GM12878 (cell line): ENCODE results near the gene MPPED1. TPM values are rescaled to one million over a fixed set of nuclear protein-coding genes. Genes with fewer than 3 reads are reported as not detected.

Experiments used
- ATAC-seq: fragments of 200-7000 bp; cut with Tn5 transposase; 3 replicates; pipeline ENCODE4 v1.9.1; 2020; ENCODE audit warnings: mild to moderate bottlenecking, moderate library complexity
- BruUV-seq: library from RNA; stranded (reverse); fragments of 400-500 nt; replicated peaks from 2 replicates; lab custom pipeline; 2021; lab: Mats Ljungman, UMichigan
- CTCF ChIA-PET: fragments of 300-600 bp; sonication (Branson Sonifier 250); formaldehyde crosslinking; extraction: SDS; loops from one replicate; lab custom pipeline; 2021; ENCODE audit warnings: inconsistent platforms; lab: Yijun Ruan, JAX
- POLR2A ChIA-PET: fragments of 350-600 bp; formaldehyde crosslinking; extraction: SDS; loops from one replicate; lab custom pipeline; 2021; ENCODE audit warnings: inconsistent platforms; lab: Charles Lee
- RAD21 ChIA-PET: fragments of 300-600 bp; sonication (Branson Sonifier 250); formaldehyde crosslinking; loops from one replicate; lab custom pipeline; 2023; ENCODE audit warnings: antibody characterized with exemption; ENCODE audit not compliant: unreplicated experiment; lab: Charles Lee
- SMC1A ChIA-PET: fragments of 300-600 bp; sonication (Branson Sonifier 250); formaldehyde crosslinking; loops from one replicate; lab custom pipeline; 2023; ENCODE audit not compliant: unreplicated experiment, uncharacterized antibody; lab: Charles Lee
- DNase-seq: peaks from one replicate; pipeline ENCODE4 v3.0.0-alpha.2; 2011; ENCODE audit warnings: low read depth, low spot score
- FAIRE-seq: peaks from 3 replicates; lab custom pipeline; 2011; peaks lifted over from hg19 to GRCh38; lab: Jason Lieb, UNC
- H2AFZ ChIP-seq: 2 replicates; pipeline ENCODE4 v1.6.0; 2011; ENCODE audit warnings: low read depth, low read length, control low read depth; ENCODE audit not compliant: control insufficient read depth
- H3K27ac ChIP-seq: 2 replicates; pipeline ENCODE4 v1.5.1; 2011; ENCODE audit warnings: control low read depth; ENCODE audit not compliant: control insufficient read depth, insufficient read depth
- H3K27me3 ChIP-seq, 2 experiments: replicated peaks in 1 of 2; 2 replicates each; pipeline versions ENCODE4 v1.6.0 to v1.6.1; 2011; ENCODE audit warnings: low read length in 1 of 2; ENCODE audit not compliant: control insufficient read depth in 2 of 2, insufficient read depth in 2 of 2
- H3K36me3 ChIP-seq, 2 experiments: 2 replicates each; pipeline ENCODE4 v1.5.1; 2011; ENCODE audit warnings: low read length in 1 of 2; ENCODE audit not compliant: control insufficient read depth in 2 of 2, insufficient read depth in 2 of 2
- H3K4me1 ChIP-seq: 2 replicates; pipeline ENCODE4 v1.6.1; 2011; ENCODE audit warnings: mild to moderate bottlenecking, low read length, moderate library complexity, mixed read lengths; ENCODE audit not compliant: control insufficient read depth, insufficient read depth
- H3K4me2 ChIP-seq: 2 replicates; pipeline ENCODE4 v1.6.0; 2011; ENCODE audit warnings: control low read depth; ENCODE audit not compliant: control insufficient read depth, insufficient read depth
- H3K4me3 ChIP-seq: fragments of 200-600 bp; sonication (generic); 2 replicates; pipeline ENCODE4 v1.5.1; 2016
- H3K79me2 ChIP-seq: 2 replicates; pipeline ENCODE4 v1.6.0; 2011; ENCODE audit warnings: low read length; ENCODE audit not compliant: control insufficient read depth, insufficient read depth
- H3K9ac ChIP-seq: 2 replicates; pipeline ENCODE4 v1.8.0; 2011; ENCODE audit warnings: low read length, control low read depth, mixed read lengths; ENCODE audit not compliant: control insufficient read depth, insufficient read depth
- H3K9me3 ChIP-seq: replicated peaks from 3 replicates; pipeline ENCODE4 v1.5.1; 2011; ENCODE audit warnings: mild to moderate bottlenecking, low read length; ENCODE audit not compliant: control insufficient read depth, insufficient read depth
- H4K20me1 ChIP-seq: 2 replicates; pipeline ENCODE4 v1.6.0; 2011; ENCODE audit not compliant: control insufficient read depth, insufficient read depth
- BACH1 ChIP-seq: fragments of 450-650 bp; IDR thresholded peaks from 2 replicates; pipeline ENCODE4 v1.6.1; 2017; ENCODE audit warnings: mild to moderate bottlenecking, borderline replicate concordance
- EGR1 ChIP-seq, 2 experiments: IDR thresholded peaks; 1 replicate in 1 of 2; 2 replicates in 1 of 2; pipeline ENCODE4 v1.6.1; 2011 to 2012; ENCODE audit warnings: low read depth in 2 of 2, low read length in 2 of 2, borderline replicate concordance in 1 of 2, mild to moderate bottlenecking in 1 of 2, moderate library complexity in 1 of 2
- NFIC ChIP-seq: IDR thresholded peaks from 2 replicates; pipeline ENCODE4 v1.6.1; 2012; ENCODE audit warnings: low read depth, mild to moderate bottlenecking, inconsistent platforms, low read length, moderate library complexity
- POLR2A ChIP-seq: IDR thresholded peaks from 2 replicates; pipeline ENCODE4 v1.6.1; 2011; ENCODE audit warnings: low read depth, mild to moderate bottlenecking, low read length
- SIN3A ChIP-seq: IDR thresholded peaks from 2 replicates; pipeline ENCODE4 v1.6.1; 2012; ENCODE audit warnings: low read depth, low read length, improper control_type of control experiment
- STAT1 ChIP-seq: fragments of 450-650 bp; conservative IDR thresholded peaks from 2 replicates; pipeline ENCODE4 v1.6.1; 2014; ENCODE audit warnings: antibody characterized with exemption, mild to moderate bottlenecking
- TCF3 ChIP-seq: IDR thresholded peaks from 2 replicates; pipeline ENCODE4 v1.6.1; 2012; ENCODE audit warnings: low read depth, mild to moderate bottlenecking, low read length, borderline replicate concordance; ENCODE audit not compliant: insufficient read depth
- WRNIP1 ChIP-seq: IDR thresholded peaks from 2 replicates; pipeline ENCODE4 v1.6.1; 2011; ENCODE audit warnings: low read depth, low read length, improper control_type of control experiment, borderline replicate concordance
- YBX1 ChIP-seq: fragments of 450-650 bp; IDR thresholded peaks from 2 replicates; pipeline ENCODE4 v1.6.1; 2016; ENCODE audit warnings: antibody characterized with exemption
- YY1 ChIP-seq: IDR thresholded peaks from 2 replicates; pipeline ENCODE4 v1.6.1; 2011; ENCODE audit warnings: low read depth, mild to moderate bottlenecking, low read length
- ZNF384 ChIP-seq: IDR thresholded peaks from 2 replicates; pipeline ENCODE4 v1.6.1; 2012; ENCODE audit warnings: low read depth, mild to moderate bottlenecking, low read length, improper control_type of control experiment, borderline replicate concordance
- ZNF622 ChIP-seq: fragments of 450-650 bp; IDR thresholded peaks from 2 replicates; pipeline ENCODE4 v1.6.1; 2017; ENCODE audit warnings: mild to moderate bottlenecking, inconsistent platforms
- WGBS: methylation state at CpG from one replicate; pipeline ENCODE4 v1.1.6; 2016; ENCODE audit warnings: low lambda C conversion rate; ENCODE audit not compliant: insufficient replicate concordance, insufficient coverage; ENCODE audit errors: missing lambda C conversion rate; 5-methylcytosine and 5-hydroxymethylcytosine counted together
- in situ Hi-C: fragments of 300-500 bp; cut with MboI; formaldehyde crosslinking; loops from 9 replicates; pipeline ENCODE4 v1.14.3; 2018; ENCODE audit warnings: mixed read lengths
- intact Hi-C: fragments of 100-400 bp; cut with micrococcal nuclease; formaldehyde crosslinking; loops from one replicate; pipeline ENCODE4 v1.14.2; 2022; ENCODE audit not compliant: unreplicated experiment
- polyA plus RNA-seq, 11 experiments: library from polyadenylated mRNA; depleted of rRNA in 4 of 11; unstranded in 6 of 11; stranded (reverse) in 5 of 11; fragments of >200 nt; fragmentation: Nextera tagmentation in 4 of 11; fragmentation: Illumina TruSeq in 1 of 11; extraction: Ambion mirVana in 4 of 11; extraction: Trizol in 1 of 11; gene quantifications; 1 replicate in 1 of 11; 2 replicates in 10 of 11; pipeline versions ENCODE4 v1.2.1 to v1.2.3, GENCODE V29; 2011 to 2016; ENCODE audit warnings: inconsistent platforms in 2 of 11, missing spikeins in 2 of 11, low read depth in 1 of 11
- total RNA-seq, 4 experiments: library from RNA; depleted of rRNA in 3 of 4; stranded (reverse); fragments of >200 nt in 3 of 4; fragmentation: Illumina TruSeq in 1 of 4; extraction: Trizol in 1 of 4; gene quantifications; 2 replicates each; pipeline versions ENCODE4 v1.2.1 to v1.2.3, GENCODE V29; 2013 to 2021
- TF ChIP-seq, protein P1 (sequence below): IDR thresholded peaks from 2 replicates; pipeline ENCODE4 v1.6.1; 2011; ENCODE audit warnings: low read depth, mild to moderate bottlenecking, low read length, moderate library complexity, borderline replicate concordance; ENCODE audit errors: extremely low read depth
- TF ChIP-seq, protein P2 (sequence below): fragments of 450-650 bp; IDR thresholded peaks from 2 replicates; pipeline ENCODE4 v1.6.1; 2018; ENCODE audit warnings: mild to moderate bottlenecking, low read depth, moderate library complexity; ENCODE audit not compliant: partially characterized antibody
- TF ChIP-seq, protein P3 (sequence below): IDR thresholded peaks from 2 replicates; pipeline ENCODE4 v1.6.1; 2012; ENCODE audit warnings: mild to moderate bottlenecking, low read depth, low read length
- TF ChIP-seq, protein P4 (sequence below): IDR thresholded peaks from 2 replicates; pipeline ENCODE4 v1.6.1; 2012; ENCODE audit warnings: low read depth, low read length, improper control_type of control experiment

The MPPED1 gene
- total and polyA plus RNA-seq, 10 of the 15 experiments (the other 5 are each of a cell fraction or from before 2014, with no cell fraction given), result 0.11 TPM; not detected in 9

DNA sequence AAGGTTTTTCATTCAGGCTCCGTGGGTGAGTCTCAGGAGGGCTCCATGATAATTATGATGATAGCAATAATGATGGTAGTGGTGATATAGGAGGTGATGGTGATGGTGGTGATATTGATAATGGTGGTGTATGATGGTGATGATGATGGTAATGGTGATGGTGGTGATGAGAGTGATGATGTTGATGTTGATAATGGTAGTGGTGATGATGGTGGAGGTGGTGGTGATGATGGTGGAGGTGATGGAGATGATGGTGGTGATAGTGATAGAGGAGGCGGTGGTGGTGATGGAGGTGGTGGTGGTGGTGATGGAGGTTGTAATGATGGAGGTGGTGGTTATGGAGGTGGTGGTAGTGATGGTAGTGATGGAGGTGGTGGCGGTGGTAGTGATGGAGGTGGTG lies 79.4 kb downstream of the MPPED1 start:
- DNase-seq (no peak), FAIRE-seq (no peak), ATAC-seq (no peak)
- intact Hi-C loops, result no loop called here
- Histone ChIP-seq H3K4me1 (no peaks in the 10 kb centered on the region), H4K20me1 (no peaks in the 10 kb centered on the region), H3K4me2 (no peak overlapping the region), H3K79me2 (no peaks in the 10 kb centered on the region), H3K9ac (no peak overlapping the region), H3K4me3 (no peak overlapping the region), H3K27me3 (no peaks in the 10 kb centered on the region), H3K27ac (no peak overlapping the region), H3K36me3 (no peaks in the 10 kb centered on the region), H2AFZ (no peak overlapping the region), H3K9me3 (no peaks in the 10 kb centered on the region)
- RAD21 ChIA-PET, result no interaction called here
- WGBS, result 15% methylated on average over 3 of the region's 3 CpGs
- in situ Hi-C loops, result no loop called here
- SMC1A ChIA-PET, result no interaction called here
- CTCF ChIA-PET, result no interaction called here
- no TSS peak for BruUV-seq
- POLR2A ChIA-PET, result no interaction called here
- TF ChIP-seq EGR1 (IDR thresholded peaks at IDR 0.05; ENCODE audit: borderline replicate concordance in 1 of 2, low read depth in 2 of 2, low read length in 2 of 2), result no peak
- TF ChIP-seq, protein P1, sequence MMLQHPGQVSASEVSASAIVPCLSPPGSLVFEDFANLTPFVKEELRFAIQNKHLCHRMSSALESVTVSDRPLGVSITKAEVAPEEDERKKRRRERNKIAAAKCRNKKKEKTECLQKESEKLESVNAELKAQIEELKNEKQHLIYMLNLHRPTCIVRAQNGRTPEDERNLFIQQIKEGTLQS, result no peak
- TF ChIP-seq, protein P2, sequence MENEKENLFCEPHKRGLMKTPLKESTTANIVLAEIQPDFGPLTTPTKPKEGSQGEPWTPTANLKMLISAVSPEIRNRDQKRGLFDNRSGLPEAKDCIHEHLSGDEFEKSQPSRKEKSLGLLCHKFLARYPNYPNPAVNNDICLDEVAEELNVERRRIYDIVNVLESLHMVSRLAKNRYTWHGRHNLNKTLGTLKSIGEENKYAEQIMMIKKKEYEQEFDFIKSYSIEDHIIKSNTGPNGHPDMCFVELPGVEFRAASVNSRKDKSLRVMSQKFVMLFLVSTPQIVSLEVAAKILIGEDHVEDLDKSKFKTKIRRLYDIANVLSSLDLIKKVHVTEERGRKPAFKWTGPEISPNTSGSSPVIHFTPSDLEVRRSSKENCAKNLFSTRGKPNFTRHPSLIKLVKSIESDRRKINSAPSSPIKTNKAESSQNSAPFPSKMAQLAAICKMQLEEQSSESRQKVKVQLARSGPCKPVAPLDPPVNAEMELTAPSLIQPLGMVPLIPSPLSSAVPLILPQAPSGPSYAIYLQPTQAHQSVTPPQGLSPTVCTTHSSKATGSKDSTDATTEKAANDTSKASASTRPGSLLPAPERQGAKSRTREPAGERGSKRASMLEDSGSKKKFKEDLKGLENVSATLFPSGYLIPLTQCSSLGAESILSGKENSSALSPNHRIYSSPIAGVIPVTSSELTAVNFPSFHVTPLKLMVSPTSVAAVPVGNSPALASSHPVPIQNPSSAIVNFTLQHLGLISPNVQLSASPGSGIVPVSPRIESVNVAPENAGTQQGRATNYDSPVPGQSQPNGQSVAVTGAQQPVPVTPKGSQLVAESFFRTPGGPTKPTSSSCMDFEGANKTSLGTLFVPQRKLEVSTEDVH, result no peak
- no peak for TF ChIP-seq WRNIP1
- TF ChIP-seq POLR2A, result no peak
- TF ChIP-seq BACH1, result no peak
- TF ChIP-seq, protein P3, sequence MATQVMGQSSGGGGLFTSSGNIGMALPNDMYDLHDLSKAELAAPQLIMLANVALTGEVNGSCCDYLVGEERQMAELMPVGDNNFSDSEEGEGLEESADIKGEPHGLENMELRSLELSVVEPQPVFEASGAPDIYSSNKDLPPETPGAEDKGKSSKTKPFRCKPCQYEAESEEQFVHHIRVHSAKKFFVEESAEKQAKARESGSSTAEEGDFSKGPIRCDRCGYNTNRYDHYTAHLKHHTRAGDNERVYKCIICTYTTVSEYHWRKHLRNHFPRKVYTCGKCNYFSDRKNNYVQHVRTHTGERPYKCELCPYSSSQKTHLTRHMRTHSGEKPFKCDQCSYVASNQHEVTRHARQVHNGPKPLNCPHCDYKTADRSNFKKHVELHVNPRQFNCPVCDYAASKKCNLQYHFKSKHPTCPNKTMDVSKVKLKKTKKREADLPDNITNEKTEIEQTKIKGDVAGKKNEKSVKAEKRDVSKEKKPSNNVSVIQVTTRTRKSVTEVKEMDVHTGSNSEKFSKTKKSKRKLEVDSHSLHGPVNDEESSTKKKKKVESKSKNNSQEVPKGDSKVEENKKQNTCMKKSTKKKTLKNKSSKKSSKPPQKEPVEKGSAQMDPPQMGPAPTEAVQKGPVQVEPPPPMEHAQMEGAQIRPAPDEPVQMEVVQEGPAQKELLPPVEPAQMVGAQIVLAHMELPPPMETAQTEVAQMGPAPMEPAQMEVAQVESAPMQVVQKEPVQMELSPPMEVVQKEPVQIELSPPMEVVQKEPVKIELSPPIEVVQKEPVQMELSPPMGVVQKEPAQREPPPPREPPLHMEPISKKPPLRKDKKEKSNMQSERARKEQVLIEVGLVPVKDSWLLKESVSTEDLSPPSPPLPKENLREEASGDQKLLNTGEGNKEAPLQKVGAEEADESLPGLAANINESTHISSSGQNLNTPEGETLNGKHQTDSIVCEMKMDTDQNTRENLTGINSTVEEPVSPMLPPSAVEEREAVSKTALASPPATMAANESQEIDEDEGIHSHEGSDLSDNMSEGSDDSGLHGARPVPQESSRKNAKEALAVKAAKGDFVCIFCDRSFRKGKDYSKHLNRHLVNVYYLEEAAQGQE, result no peak
- no peak for TF ChIP-seq YBX1
- no peak for TF ChIP-seq ZNF384
- TF ChIP-seq TCF3, result no peak
- no peak for TF ChIP-seq STAT1
- TF ChIP-seq, protein P4, sequence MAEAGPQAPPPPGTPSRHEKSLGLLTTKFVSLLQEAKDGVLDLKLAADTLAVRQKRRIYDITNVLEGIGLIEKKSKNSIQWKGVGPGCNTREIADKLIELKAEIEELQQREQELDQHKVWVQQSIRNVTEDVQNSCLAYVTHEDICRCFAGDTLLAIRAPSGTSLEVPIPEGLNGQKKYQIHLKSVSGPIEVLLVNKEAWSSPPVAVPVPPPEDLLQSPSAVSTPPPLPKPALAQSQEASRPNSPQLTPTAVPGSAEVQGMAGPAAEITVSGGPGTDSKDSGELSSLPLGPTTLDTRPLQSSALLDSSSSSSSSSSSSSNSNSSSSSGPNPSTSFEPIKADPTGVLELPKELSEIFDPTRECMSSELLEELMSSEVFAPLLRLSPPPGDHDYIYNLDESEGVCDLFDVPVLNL, result no peak
- TF ChIP-seq SIN3A, result no peak
- TF ChIP-seq ZNF622, result no peak
- no peak for TF ChIP-seq YY1
- TF ChIP-seq NFIC, result no peak
